ENCODE results near the gene TENM3. TPM values are rescaled to one million over a fixed set of nuclear protein-coding genes. Genes with fewer than 3 reads are reported as not detected.

TENM3 gene
- total RNA-seq, 1 experiment from 2014 or later: 71.0 TPM

- no peak for TF ChIP-seq PRDM15 (CRISPR knock-in tag; IDR thresholded peaks at IDR 0.05)
- TF ChIP-seq ZNF671 (CRISPR knock-in tag; IDR thresholded peaks at IDR 0.05): no peak
- TF ChIP-seq ZBTB43 (CRISPR knock-in tag; IDR thresholded peaks at IDR 0.05): no peak
- TF ChIP-seq ZNF281 (CRISPR knock-in tag; IDR thresholded peaks at IDR 0.05): no peak
- TF ChIP-seq ZNF317 (CRISPR knock-in tag; IDR thresholded peaks at IDR 0.05; ENCODE audit: borderline replicate concordance, low read depth): no peak
- no peak for TF ChIP-seq JAZF1 (CRISPR knock-in tag; IDR thresholded peaks at IDR 0.05)
- TF ChIP-seq CDX4 (CRISPR knock-in tag; IDR thresholded peaks at IDR 0.05; ENCODE audit: borderline replicate concordance): no peak
- no peak for TF ChIP-seq USF2 (CRISPR knock-in tag; IDR thresholded peaks at IDR 0.05)
These were observed 419.3 kb downstream of the TENM3 start (continued) for GRCh38 chr4:182662551-182662950.

- Mint-ChIP-seq H3K36me3 (peaks cover 10% of the 10 kb centered on the region), H3K4me1 (no peaks in the 10 kb centered on the region), H3K27me3 (ENCODE audit: low read depth) (no peaks in the 10 kb centered on the region), H3K27ac (no peak overlapping the region), H3K9me3 (peaks cover 6% of the 10 kb centered on the region), H3K4me3 (no peak overlapping the region)
- TF ChIP-seq MXD4 (CRISPR knock-in tag; IDR thresholded peaks at IDR 0.05; ENCODE audit: borderline replicate concordance) (no peak), NR3C1 (CRISPR knock-in tag; conservative IDR thresholded peaks at IDR 0.05; ENCODE audit: low read depth) (no peak), USF1 (CRISPR knock-in tag; IDR thresholded peaks at IDR 0.05) (no peak), CDX4 (CRISPR knock-in tag; IDR thresholded peaks at IDR 0.05; ENCODE audit: borderline replicate concordance) (no peak), NFATC4 (CRISPR knock-in tag; IDR thresholded peaks at IDR 0.05) (no peak), NFE2L1 (CRISPR knock-in tag; IDR thresholded peaks at IDR 0.05) (no peak), FOXP1 (CRISPR knock-in tag; IDR thresholded peaks at IDR 0.05; ENCODE audit: borderline replicate concordance) (no peak), ATF3 (CRISPR knock-in tag; conservative IDR thresholded peaks at IDR 0.05) (no peak)
- DNase-seq (ENCODE audit: low spot score) (no peak), ATAC-seq (no peak)
- ChIA-PET CTCF (no interaction called here), POLR2A (no interaction called here)
These were observed 428.0 kb downstream of the TENM3 start for GRCh38 chr4:182671231-182671630.
